GM12878 (cell line): ENCODE data around the gene ALAS1. TPM values are rescaled to one million over a fixed set of nuclear protein-coding genes. Genes with fewer than 3 reads are reported as not detected.
A peak's percentile ranks its signal among the peaks of the same experiment; 100 is the strongest.

Source experiments
- ATF3 ChIP-seq: IDR thresholded peaks from 2 replicates; pipeline ENCODE4 v1.6.1; 2011; ENCODE audit warnings: low read depth, mild to moderate bottlenecking, low read length, moderate library complexity, borderline replicate concordance; ENCODE audit errors: extremely low read depth
- CEBPZ ChIP-seq: fragments of 150-350 bp; IDR thresholded peaks from 2 replicates; pipeline ENCODE4 v1.6.1; 2016; ENCODE audit warnings: low read depth, low read length
- CHD2 ChIP-seq: IDR thresholded peaks from 2 replicates; pipeline ENCODE4 v1.6.1; 2011; ENCODE audit warnings: low read depth, low read length, improper control_type of control experiment, borderline replicate concordance
- CREM ChIP-seq: IDR thresholded peaks from 2 replicates; pipeline ENCODE4 v1.6.1; 2014; ENCODE audit warnings: antibody characterized with exemption, low read depth
- E2F4 ChIP-seq: IDR thresholded peaks from 2 replicates; pipeline ENCODE4 v1.6.1; 2012; ENCODE audit warnings: low read depth, low read length, improper control_type of control experiment
- ESRRA ChIP-seq: IDR thresholded peaks from 2 replicates; pipeline ENCODE4 v1.6.1; 2012; ENCODE audit warnings: mild to moderate bottlenecking, low read length, improper control_type of control experiment
- ETV6 ChIP-seq, 2 experiments: fragments of 450-650 bp in 1 of 2; IDR thresholded peaks in 1 of 2; conservative IDR thresholded peaks in 1 of 2; 2 replicates each; pipeline ENCODE4 v1.6.1; 2014; ENCODE audit warnings: antibody characterized with exemption in 1 of 2, borderline replicate concordance in 1 of 2, low read depth in 1 of 2, mild to moderate bottlenecking in 1 of 2, moderate library complexity in 1 of 2
- IKZF2 ChIP-seq, 2 experiments: fragments of 450-650 bp; IDR thresholded peaks; 2 replicates each; pipeline ENCODE4 v1.6.1; 2017; ENCODE audit warnings: mild to moderate bottlenecking in 2 of 2, moderate library complexity in 2 of 2
- IRF3 ChIP-seq: fragments of 450-650 bp; IDR thresholded peaks from 2 replicates; pipeline ENCODE4 v1.6.1; 2014; ENCODE audit warnings: mild to moderate bottlenecking
- JUND ChIP-seq: IDR thresholded peaks from 2 replicates; pipeline ENCODE4 v1.6.1; 2012; ENCODE audit warnings: low read depth, mild to moderate bottlenecking, low read length, improper control_type of control experiment, moderate library complexity
- KLF5 ChIP-seq: fragments of 450-650 bp; IDR thresholded peaks from 2 replicates; pipeline ENCODE4 v1.6.1; 2014; ENCODE audit warnings: mild to moderate bottlenecking; ENCODE audit not compliant: partially characterized antibody
- NFYA ChIP-seq: IDR thresholded peaks from 2 replicates; pipeline ENCODE4 v1.6.1; 2011; ENCODE audit warnings: low read depth, mild to moderate bottlenecking, low read length, improper control_type of control experiment, borderline replicate concordance
- NR2C1 ChIP-seq: fragments of 450-650 bp; IDR thresholded peaks from 2 replicates; pipeline ENCODE4 v1.6.1; 2017; ENCODE audit warnings: antibody characterized with exemption, mild to moderate bottlenecking, moderate library complexity
- PKNOX1 ChIP-seq: fragments of 450-650 bp; IDR thresholded peaks from 2 replicates; pipeline ENCODE4 v1.6.1; 2016; ENCODE audit warnings: mild to moderate bottlenecking
- POLR2AphosphoS5 ChIP-seq: IDR thresholded peaks from 2 replicates; pipeline ENCODE4 v1.6.1; 2011; ENCODE audit warnings: mild to moderate bottlenecking, low read length, inconsistent platforms
- RAD21 ChIP-seq: IDR thresholded peaks from 2 replicates; pipeline ENCODE4 v1.6.1; 2011; ENCODE audit warnings: mild to moderate bottlenecking, low read depth, low read length, moderate library complexity; ENCODE audit not compliant: insufficient read depth
- RFX5 ChIP-seq: IDR thresholded peaks from 2 replicates; pipeline ENCODE4 v1.6.1; 2011; ENCODE audit warnings: low read depth, low read length, improper control_type of control experiment
- SMC3 ChIP-seq: IDR thresholded peaks from 2 replicates; pipeline ENCODE4 v1.6.1; 2011; ENCODE audit warnings: low read length, improper control_type of control experiment, borderline replicate concordance
- TARDBP ChIP-seq: IDR thresholded peaks from 2 replicates; pipeline ENCODE4 v1.6.1; 2016; ENCODE audit warnings: borderline replicate concordance
- ZZZ3 ChIP-seq: IDR thresholded peaks from 2 replicates; pipeline ENCODE4 v1.6.1; 2011; ENCODE audit warnings: low read depth; ENCODE audit not compliant: control insufficient read depth, insufficient read length
- polyA plus RNA-seq, 11 experiments: library from polyadenylated mRNA; depleted of rRNA in 4 of 11; unstranded in 6 of 11; stranded (reverse) in 5 of 11; fragments of >200 nt; fragmentation: Nextera tagmentation in 4 of 11; fragmentation: Illumina TruSeq in 1 of 11; extraction: Ambion mirVana in 4 of 11; extraction: Trizol in 1 of 11; gene quantifications; 1 replicate in 1 of 11; 2 replicates in 10 of 11; pipeline versions ENCODE4 v1.2.1 to v1.2.3, GENCODE V29; 2011 to 2016; ENCODE audit warnings: inconsistent platforms in 2 of 11, missing spikeins in 2 of 11, low read depth in 1 of 11
- total RNA-seq, 4 experiments: library from RNA; depleted of rRNA in 3 of 4; stranded (reverse); fragments of >200 nt in 3 of 4; fragmentation: Illumina TruSeq in 1 of 4; extraction: Trizol in 1 of 4; gene quantifications; 2 replicates each; pipeline versions ENCODE4 v1.2.1 to v1.2.3, GENCODE V29; 2013 to 2021

The ALAS1 gene
- total and polyA plus RNA-seq, 10 of the 15 experiments (the other 5 are each of a cell fraction or from before 2014, with no cell fraction given): 69.9 to 115 (median 94.1) TPM

GRCh38 chr3:52154135-52155094, 43.5 kb upstream of the ALAS1 start, which contains the start of gene POC1A (continued):
- no peak for TF ChIP-seq CEBPZ
- TF ChIP-seq PKNOX1: no peak
- no peak for TF ChIP-seq ETV6 (conservative IDR thresholded peaks at IDR 0.05 in 1 of 2, IDR thresholded peaks at IDR 0.05 in 1 of 2; ENCODE audit: borderline replicate concordance in 1 of 2, low read depth in 1 of 2)
- TF ChIP-seq ZZZ3: no peak
- peak; percentile 97 for TF ChIP-seq E2F4
- TF ChIP-seq RFX5: 0 out of 2 replicates have a peak, but pooled peaks have one; percentile 27
- peak; percentile 41; the same call in 1 of the 2 replicates for TF ChIP-seq TARDBP
- no peak for TF ChIP-seq NR2C1
- TF ChIP-seq CREM: peak; percentile 75
- TF ChIP-seq CHD2: peak; percentile 31; the same call in 1 of the 2 replicates
- TF ChIP-seq JUND: no peak
- TF ChIP-seq IRF3: peak; percentile 37; the same call in 1 of the 2 replicates
- peak; percentile 20 for TF ChIP-seq KLF5
- TF ChIP-seq POLR2AphosphoS5: peak; percentile 70
- TF ChIP-seq ESRRA: no peak
- peak; percentile 55 to 67; a peak in 3 of 4 replicates for TF ChIP-seq IKZF2 (IDR thresholded peaks at IDR 0.05)
- no peak for TF ChIP-seq RAD21
- no peak for TF ChIP-seq SMC3
- TF ChIP-seq ATF3: peak; percentile 25; the same call in 1 of the 2 replicates
- no peak for TF ChIP-seq NFYA
